22Rv1 (cell line): Measurements from ENCODE around the gene PARP15.

Experiments used
- ZFX ChIP-seq: fragments of 450-650 bp; IDR thresholded peaks from 2 replicates; pipeline ENCODE4 v1.6.1; 2017; ENCODE audit warnings: antibody characterized with exemption, borderline replicate concordance
- TF ChIP-seq, protein P1 (sequence below): fragments of 450-650 bp; IDR thresholded peaks from 2 replicates; pipeline ENCODE4 v1.5.1; 2017; ENCODE audit warnings: mild to moderate bottlenecking

DNA sequence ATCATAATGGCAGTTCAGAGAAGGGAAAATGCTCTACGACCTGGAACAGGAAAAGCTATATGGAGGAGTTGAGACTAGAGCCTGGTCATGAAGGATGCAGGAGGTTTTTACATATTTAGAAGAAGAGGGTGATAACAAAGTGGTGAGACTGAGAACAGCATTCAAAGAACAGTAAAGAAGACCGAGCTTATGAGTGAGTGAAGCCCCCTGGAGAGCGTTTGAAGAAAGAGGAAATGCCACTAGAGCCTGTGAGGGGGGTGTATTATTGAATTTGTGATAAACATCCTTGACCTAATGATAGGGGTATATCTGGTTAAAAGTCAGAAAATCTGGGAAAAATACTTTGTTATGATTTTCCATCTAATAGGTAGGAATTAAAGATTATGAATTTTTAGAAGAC lies 17.5 kb upstream of the PARP15 start:
- TF ChIP-seq, protein P1, sequence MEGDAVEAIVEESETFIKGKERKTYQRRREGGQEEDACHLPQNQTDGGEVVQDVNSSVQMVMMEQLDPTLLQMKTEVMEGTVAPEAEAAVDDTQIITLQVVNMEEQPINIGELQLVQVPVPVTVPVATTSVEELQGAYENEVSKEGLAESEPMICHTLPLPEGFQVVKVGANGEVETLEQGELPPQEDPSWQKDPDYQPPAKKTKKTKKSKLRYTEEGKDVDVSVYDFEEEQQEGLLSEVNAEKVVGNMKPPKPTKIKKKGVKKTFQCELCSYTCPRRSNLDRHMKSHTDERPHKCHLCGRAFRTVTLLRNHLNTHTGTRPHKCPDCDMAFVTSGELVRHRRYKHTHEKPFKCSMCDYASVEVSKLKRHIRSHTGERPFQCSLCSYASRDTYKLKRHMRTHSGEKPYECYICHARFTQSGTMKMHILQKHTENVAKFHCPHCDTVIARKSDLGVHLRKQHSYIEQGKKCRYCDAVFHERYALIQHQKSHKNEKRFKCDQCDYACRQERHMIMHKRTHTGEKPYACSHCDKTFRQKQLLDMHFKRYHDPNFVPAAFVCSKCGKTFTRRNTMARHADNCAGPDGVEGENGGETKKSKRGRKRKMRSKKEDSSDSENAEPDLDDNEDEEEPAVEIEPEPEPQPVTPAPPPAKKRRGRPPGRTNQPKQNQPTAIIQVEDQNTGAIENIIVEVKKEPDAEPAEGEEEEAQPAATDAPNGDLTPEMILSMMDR: no peak
- TF ChIP-seq ZFX: no peak
